HepG2 (cell line): ENCODE results near the gene TACC2. TPM values are rescaled to one million over a fixed set of nuclear protein-coding genes. Genes with fewer than 3 reads are reported as not detected.
A peak's percentile ranks its signal among the peaks of the same experiment; 100 is the strongest.

ENCODE experiments used
- CBFB ChIP-seq: sonication (generic); formaldehyde crosslinking; IDR thresholded peaks from 2 replicates; pipeline ENCODE4 v1.4.0; 2020; ENCODE audit warnings: missing genetic modification reagents
- HOXA9 ChIP-seq: sonication (generic); formaldehyde crosslinking; IDR thresholded peaks from 2 replicates; pipeline ENCODE4 v1.8.1; 2022; ENCODE audit warnings: missing genetic modification reagents, mild to moderate bottlenecking, moderate library complexity, borderline replicate concordance
- MYC ChIP-seq: sonication (generic); formaldehyde crosslinking; IDR thresholded peaks from 2 replicates; pipeline ENCODE4 v1.9.0; 2021; ENCODE audit warnings: missing genetic modification reagents, borderline replicate concordance
- NR2F2 ChIP-seq: IDR thresholded peaks from 2 replicates; pipeline ENCODE4 v1.6.1; 2012; ENCODE audit warnings: low read depth, inconsistent platforms, borderline replicate concordance
- POLR2A ChIP-seq, 2 experiments: IDR thresholded peaks; 2 replicates each; pipeline ENCODE4 v1.6.1; 2011; ENCODE audit warnings: low read depth in 2 of 2, low read length in 2 of 2, mild to moderate bottlenecking in 1 of 2, moderate library complexity in 1 of 2; ENCODE audit not compliant: insufficient read depth in 1 of 2
- SMC3 ChIP-seq: IDR thresholded peaks from 2 replicates; pipeline ENCODE4 v1.6.1; 2011; ENCODE audit warnings: low read length, improper control_type of control experiment
- ZNF12 ChIP-seq: sonication (generic); formaldehyde crosslinking; IDR thresholded peaks from 2 replicates; pipeline ENCODE4 v1.5.0; 2020; ENCODE audit warnings: missing genetic modification reagents
- ZNF501 ChIP-seq: sonication (generic); formaldehyde crosslinking; IDR thresholded peaks from 2 replicates; pipeline ENCODE4 v1.5.1; 2020; ENCODE audit warnings: mild to moderate bottlenecking, moderate library complexity, missing genetic modification reagents
- ZNF703 ChIP-seq: sonication (generic); formaldehyde crosslinking; IDR thresholded peaks from 2 replicates; pipeline ENCODE4 v1.5.1; 2020; ENCODE audit warnings: missing genetic modification reagents, mild to moderate bottlenecking, moderate library complexity, borderline replicate concordance
- polyA plus RNA-seq, 8 experiments: library from polyadenylated mRNA; depleted of rRNA in 3 of 8; stranded (reverse) in 7 of 8; unstranded in 1 of 8; fragments of >200 nt; fragmentation: Illumina TruSeq in 4 of 8; extraction: Trizol in 4 of 8; gene quantifications; 2 replicates each; pipeline versions ENCODE4 v1.2.1 to v1.2.3, GENCODE V29; 2011 to 2016; ENCODE audit warnings: low read depth in 4 of 8, missing spikeins in 1 of 8, mixed read lengths in 1 of 8; ENCODE audit not compliant: insufficient read depth in 1 of 8
- total RNA-seq, 5 experiments: library from RNA; depleted of rRNA; stranded (reverse); fragments of >200 nt; fragmentation: Illumina TruSeq; extraction: Trizol; gene quantifications; 2 replicates each; pipeline ENCODE4 v1.2.3, GENCODE V29; 2016; ENCODE audit warnings: low read depth in 1 of 5
- TF ChIP-seq, protein P1 (sequence below): sonication (generic); formaldehyde crosslinking; IDR thresholded peaks from 2 replicates; pipeline ENCODE4 v1.9.0; 2022; ENCODE audit warnings: missing genetic modification reagents, mild to moderate bottlenecking, borderline replicate concordance
- TF ChIP-seq, protein P2 (sequence below): sonication (generic); formaldehyde crosslinking; IDR thresholded peaks from 2 replicates; pipeline ENCODE4 v1.4.0; 2020; ENCODE audit warnings: missing genetic modification reagents, mild to moderate bottlenecking, borderline replicate concordance
- TF ChIP-seq, protein P3 (sequence below): sonication (generic); formaldehyde crosslinking; IDR thresholded peaks from 2 replicates; pipeline ENCODE4 v1.5.0; 2020; ENCODE audit warnings: mild to moderate bottlenecking, missing genetic modification reagents
- TF ChIP-seq, protein P4 (sequence below): sonication (generic); formaldehyde crosslinking; IDR thresholded peaks from 2 replicates; pipeline ENCODE4 v1.5.0; 2020; ENCODE audit warnings: mild to moderate bottlenecking, missing genetic modification reagents, borderline replicate concordance
- TF ChIP-seq, protein P5 (sequence below): sonication (generic); formaldehyde crosslinking; IDR thresholded peaks from 2 replicates; pipeline ENCODE4 v1.5.1; 2020; ENCODE audit warnings: mild to moderate bottlenecking, missing genetic modification reagents, moderate library complexity
- TF ChIP-seq, protein P6 (sequence below): sonication (generic); formaldehyde crosslinking; IDR thresholded peaks from 2 replicates; pipeline ENCODE4 v1.5.0; 2020; ENCODE audit warnings: mild to moderate bottlenecking, missing genetic modification reagents

TACC2 gene
- total and polyA plus RNA-seq, 2 of the 13 experiments (the other 11 are each of a cell fraction or from before 2014, with no cell fraction given) = 11.8 to 16.0 TPM

DNA sequence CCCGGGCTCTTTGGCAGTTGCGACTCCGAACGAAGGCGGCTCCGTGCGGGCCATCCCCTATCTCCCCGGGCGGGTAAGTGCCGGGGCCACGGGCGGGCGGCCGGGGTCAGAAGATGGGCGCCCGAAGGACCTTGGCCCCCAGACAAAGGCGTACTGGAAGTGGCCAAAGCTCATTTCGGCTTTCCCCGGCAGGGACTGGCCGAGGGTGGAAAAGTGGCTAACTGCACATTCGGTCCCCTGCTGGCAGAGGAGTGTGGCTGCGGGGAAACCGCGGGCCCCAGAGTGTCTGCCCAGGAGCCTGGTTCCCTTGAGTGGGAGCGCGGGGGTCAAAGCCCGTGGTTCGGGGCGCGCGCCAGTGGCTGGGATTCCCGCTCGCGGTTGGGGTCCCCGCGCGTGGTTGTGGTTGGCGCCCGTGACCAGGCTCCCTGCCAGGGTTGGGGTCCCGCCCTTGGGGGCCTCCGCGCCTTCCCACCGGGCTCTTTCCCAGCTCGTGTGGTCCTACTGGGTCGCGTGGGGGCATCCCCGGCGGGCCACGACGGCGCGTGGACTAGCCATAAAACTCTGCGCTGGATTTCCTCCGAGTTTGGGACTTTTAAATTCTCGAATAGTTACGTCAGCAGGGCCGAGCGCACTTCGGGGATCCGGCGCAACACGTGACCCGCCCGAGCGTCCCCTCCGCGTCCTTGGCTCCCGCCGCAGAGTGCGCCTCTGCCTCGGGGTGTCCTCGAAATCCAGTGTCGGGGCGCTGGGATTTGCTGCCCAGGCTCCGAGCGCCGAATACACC is 124.4 kb downstream of the TACC2 start (continued):
- TF ChIP-seq, protein P1, sequence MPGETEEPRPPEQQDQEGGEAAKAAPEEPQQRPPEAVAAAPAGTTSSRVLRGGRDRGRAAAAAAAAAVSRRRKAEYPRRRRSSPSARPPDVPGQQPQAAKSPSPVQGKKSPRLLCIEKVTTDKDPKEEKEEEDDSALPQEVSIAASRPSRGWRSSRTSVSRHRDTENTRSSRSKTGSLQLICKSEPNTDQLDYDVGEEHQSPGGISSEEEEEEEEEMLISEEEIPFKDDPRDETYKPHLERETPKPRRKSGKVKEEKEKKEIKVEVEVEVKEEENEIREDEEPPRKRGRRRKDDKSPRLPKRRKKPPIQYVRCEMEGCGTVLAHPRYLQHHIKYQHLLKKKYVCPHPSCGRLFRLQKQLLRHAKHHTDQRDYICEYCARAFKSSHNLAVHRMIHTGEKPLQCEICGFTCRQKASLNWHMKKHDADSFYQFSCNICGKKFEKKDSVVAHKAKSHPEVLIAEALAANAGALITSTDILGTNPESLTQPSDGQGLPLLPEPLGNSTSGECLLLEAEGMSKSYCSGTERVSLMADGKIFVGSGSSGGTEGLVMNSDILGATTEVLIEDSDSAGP (CRISPR knock-in tag) = peak; percentile 74
- TF ChIP-seq CBFB (CRISPR knock-in tag) (peak; percentile 44; the same call in 1 of the 2 replicates), POLR2A (IDR thresholded peaks at IDR 0.05; ENCODE audit: insufficient read depth in 1 of 2, low read depth in 2 of 2, low read length in 2 of 2) (peak; percentile 54 to 71), MYC (peak; percentile 74; the same call in 1 of the 2 replicates), ZNF12 (0 out of 2 replicates have a peak, but pooled peaks have one; percentile 31), HOXA9 (0 out of 2 replicates have a peak, but pooled peaks have one; percentile 54), ZNF703 (CRISPR knock-in tag) (peak; percentile 41; the same call in 1 of the 2 replicates), NR2F2 (peak; percentile 9; the same call in 1 of the 2 replicates), ZNF501 (CRISPR knock-in tag) (peak; percentile 56; the same call in 1 of the 2 replicates), SMC3 (0 out of 2 replicates have a peak, but pooled peaks have one; percentile 8)
- TF ChIP-seq, protein P2, sequence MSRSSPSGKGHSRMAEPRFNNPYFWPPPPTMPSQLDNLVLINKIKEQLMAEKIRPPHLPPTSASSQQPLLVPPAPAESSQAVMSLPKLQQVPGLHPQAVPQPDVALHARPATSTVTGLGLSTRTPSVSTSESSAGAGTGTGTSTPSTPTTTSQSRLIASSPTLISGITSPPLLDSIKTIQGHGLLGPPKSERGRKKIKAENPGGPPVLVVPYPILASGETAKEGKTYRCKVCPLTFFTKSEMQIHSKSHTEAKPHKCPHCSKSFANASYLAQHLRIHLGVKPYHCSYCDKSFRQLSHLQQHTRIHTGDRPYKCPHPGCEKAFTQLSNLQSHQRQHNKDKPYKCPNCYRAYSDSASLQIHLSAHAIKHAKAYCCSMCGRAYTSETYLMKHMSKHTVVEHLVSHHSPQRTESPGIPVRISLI (CRISPR knock-in tag) = 0 out of 2 replicates have a peak, but pooled peaks have one; percentile 16
- TF ChIP-seq, protein P3, sequence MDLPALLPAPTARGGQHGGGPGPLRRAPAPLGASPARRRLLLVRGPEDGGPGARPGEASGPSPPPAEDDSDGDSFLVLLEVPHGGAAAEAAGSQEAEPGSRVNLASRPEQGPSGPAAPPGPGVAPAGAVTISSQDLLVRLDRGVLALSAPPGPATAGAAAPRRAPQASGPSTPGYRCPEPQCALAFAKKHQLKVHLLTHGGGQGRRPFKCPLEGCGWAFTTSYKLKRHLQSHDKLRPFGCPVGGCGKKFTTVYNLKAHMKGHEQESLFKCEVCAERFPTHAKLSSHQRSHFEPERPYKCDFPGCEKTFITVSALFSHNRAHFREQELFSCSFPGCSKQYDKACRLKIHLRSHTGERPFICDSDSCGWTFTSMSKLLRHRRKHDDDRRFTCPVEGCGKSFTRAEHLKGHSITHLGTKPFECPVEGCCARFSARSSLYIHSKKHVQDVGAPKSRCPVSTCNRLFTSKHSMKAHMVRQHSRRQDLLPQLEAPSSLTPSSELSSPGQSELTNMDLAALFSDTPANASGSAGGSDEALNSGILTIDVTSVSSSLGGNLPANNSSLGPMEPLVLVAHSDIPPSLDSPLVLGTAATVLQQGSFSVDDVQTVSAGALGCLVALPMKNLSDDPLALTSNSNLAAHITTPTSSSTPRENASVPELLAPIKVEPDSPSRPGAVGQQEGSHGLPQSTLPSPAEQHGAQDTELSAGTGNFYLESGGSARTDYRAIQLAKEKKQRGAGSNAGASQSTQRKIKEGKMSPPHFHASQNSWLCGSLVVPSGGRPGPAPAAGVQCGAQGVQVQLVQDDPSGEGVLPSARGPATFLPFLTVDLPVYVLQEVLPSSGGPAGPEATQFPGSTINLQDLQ (CRISPR knock-in tag) = no peak; the same call in 1 of the 2 replicates
- TF ChIP-seq, protein P4, sequence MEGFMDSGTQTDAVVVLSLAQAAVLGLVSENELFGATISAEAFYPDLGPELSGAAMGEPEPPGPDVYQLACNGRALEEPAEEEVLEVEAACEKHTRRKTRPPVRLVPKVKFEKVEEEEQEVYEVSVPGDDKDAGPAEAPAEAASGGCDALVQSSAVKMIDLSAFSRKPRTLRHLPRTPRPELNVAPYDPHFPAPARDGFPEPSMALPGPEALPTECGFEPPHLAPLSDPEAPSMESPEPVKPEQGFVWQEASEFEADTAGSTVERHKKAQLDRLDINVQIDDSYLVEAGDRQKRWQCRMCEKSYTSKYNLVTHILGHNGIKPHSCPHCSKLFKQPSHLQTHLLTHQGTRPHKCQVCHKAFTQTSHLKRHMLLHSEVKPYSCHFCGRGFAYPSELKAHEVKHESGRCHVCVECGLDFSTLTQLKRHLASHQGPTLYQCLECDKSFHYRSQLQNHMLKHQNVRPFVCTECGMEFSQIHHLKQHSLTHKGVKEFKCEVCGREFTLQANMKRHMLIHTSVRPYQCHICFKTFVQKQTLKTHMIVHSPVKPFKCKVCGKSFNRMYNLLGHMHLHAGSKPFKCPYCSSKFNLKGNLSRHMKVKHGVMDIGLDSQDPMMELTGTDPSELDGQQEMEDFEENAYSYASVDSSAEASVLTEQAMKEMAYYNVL = peak; percentile 90
- TF ChIP-seq, protein P5, sequence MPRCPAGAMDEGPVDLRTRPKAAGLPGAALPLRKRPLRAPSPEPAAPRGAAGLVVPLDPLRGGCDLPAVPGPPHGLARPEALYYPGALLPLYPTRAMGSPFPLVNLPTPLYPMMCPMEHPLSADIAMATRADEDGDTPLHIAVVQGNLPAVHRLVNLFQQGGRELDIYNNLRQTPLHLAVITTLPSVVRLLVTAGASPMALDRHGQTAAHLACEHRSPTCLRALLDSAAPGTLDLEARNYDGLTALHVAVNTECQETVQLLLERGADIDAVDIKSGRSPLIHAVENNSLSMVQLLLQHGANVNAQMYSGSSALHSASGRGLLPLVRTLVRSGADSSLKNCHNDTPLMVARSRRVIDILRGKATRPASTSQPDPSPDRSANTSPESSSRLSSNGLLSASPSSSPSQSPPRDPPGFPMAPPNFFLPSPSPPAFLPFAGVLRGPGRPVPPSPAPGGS (CRISPR knock-in tag) = 0 out of 2 replicates have a peak, but pooled peaks have one; percentile 26
- TF ChIP-seq, protein P6, sequence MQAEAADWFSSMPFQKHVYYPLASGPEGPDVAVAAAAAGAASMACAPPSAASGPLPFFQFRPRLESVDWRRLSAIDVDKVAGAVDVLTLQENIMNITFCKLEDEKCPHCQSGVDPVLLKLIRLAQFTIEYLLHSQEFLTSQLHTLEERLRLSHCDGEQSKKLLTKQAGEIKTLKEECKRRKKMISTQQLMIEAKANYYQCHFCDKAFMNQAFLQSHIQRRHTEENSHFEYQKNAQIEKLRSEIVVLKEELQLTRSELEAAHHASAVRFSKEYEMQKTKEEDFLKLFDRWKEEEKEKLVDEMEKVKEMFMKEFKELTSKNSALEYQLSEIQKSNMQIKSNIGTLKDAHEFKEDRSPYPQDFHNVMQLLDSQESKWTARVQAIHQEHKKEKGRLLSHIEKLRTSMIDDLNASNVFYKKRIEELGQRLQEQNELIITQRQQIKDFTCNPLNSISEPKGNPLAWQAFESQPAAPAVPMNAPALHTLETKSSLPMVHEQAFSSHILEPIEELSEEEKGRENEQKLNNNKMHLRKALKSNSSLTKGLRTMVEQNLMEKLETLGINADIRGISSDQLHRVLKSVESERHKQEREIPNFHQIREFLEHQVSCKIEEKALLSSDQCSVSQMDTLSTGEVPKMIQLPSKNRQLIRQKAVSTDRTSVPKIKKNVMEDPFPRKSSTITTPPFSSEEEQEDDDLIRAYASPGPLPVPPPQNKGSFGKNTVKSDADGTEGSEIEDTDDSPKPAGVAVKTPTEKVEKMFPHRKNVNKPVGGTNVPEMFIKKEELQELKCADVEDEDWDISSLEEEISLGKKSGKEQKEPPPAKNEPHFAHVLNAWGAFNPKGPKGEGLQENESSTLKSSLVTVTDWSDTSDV (CRISPR knock-in tag) = 0 out of 2 replicates have a peak, but pooled peaks have one; percentile 25
